BE2C (cell line): ENCODE measurements around the gene NEDD9.

Experiments used
- DNase-seq: peaks from one replicate; pipeline ENCODE4 v3.0.0-alpha.2; 2020
- H3K27me3 ChIP-seq: fragments of 250-450 bp; sonication (Bioruptor Pico); 2 replicates; pipeline ENCODE4 v1.5.1; 2020; ENCODE audit warnings: mild to moderate bottlenecking
- H3K36me3 ChIP-seq: fragments of 250-450 bp; sonication (Bioruptor Pico); 2 replicates; pipeline ENCODE4 v1.5.1; 2020; ENCODE audit warnings: mild to moderate bottlenecking
- H3K4me1 ChIP-seq: fragments of 250-450 bp; sonication (Bioruptor Pico); 2 replicates; pipeline ENCODE4 v1.5.1; 2020
- H3K4me3 ChIP-seq: 2 replicates; pipeline ENCODE4 v1.5.1; 2011; ENCODE audit warnings: low read depth, low read length
- H3K9me3 ChIP-seq: fragments of 250-450 bp; sonication (Bioruptor Pico); 2 replicates; pipeline ENCODE4 v1.5.1; 2020
- TF ChIP-seq, protein P1 (sequence below): IDR thresholded peaks from 2 replicates; pipeline ENCODE4 v1.5.1; 2012; ENCODE audit warnings: mild to moderate bottlenecking, low read depth, low read length

The NEDD9 gene

DNA sequence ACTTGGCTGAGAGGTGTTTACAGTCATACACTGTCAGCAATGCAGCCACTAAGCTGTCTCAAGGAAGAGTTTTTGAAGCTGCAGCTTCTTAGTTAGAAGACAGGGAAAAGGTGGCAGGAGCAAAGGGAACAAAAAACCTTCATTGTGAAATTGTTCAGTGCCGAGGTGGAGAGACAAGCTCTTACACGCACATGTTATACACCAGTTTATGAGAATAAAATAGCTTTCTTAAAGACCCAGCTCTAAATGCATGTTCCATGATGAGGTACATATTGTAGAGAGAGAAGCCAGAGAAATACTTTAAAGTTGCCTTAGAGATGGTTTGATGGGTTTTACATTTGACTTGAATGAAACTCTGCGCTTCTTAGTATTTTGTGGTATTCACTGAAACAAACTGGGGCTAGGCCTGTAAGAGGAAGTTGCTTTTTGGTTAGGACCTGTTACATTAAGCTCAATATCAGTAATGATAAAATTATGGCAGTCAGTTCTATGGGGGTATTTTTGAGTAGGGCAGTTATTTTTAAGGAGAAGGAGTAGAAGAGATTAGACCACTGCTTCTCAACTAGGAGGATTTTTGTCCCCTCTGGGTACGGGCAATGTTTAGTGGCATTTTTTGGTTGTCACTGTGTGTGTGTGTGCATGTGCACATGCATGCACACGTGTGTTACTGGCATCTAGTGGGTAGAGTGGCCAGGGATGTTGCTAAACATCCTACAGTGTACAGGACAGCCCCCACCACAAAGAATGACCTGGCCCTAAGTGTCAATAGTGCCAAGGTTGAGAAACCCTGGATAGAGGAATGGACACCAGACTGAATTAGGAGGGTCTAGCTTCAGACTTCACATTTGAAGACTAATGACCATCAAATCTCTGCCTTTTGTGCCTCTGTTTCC is 9.8 kb downstream of the NEDD9 start:
- Histone ChIP-seq H3K9me3 (no peaks in the 10 kb centered on the region), H3K4me1 (no peaks in the 10 kb centered on the region), H3K27me3 (no peaks in the 10 kb centered on the region), H3K4me3 (no peak overlapping the region), H3K36me3 (no peaks in the 10 kb centered on the region)
- DNase-seq, result no peak
- TF ChIP-seq, protein P1, sequence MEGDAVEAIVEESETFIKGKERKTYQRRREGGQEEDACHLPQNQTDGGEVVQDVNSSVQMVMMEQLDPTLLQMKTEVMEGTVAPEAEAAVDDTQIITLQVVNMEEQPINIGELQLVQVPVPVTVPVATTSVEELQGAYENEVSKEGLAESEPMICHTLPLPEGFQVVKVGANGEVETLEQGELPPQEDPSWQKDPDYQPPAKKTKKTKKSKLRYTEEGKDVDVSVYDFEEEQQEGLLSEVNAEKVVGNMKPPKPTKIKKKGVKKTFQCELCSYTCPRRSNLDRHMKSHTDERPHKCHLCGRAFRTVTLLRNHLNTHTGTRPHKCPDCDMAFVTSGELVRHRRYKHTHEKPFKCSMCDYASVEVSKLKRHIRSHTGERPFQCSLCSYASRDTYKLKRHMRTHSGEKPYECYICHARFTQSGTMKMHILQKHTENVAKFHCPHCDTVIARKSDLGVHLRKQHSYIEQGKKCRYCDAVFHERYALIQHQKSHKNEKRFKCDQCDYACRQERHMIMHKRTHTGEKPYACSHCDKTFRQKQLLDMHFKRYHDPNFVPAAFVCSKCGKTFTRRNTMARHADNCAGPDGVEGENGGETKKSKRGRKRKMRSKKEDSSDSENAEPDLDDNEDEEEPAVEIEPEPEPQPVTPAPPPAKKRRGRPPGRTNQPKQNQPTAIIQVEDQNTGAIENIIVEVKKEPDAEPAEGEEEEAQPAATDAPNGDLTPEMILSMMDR, result no peak

DNA sequence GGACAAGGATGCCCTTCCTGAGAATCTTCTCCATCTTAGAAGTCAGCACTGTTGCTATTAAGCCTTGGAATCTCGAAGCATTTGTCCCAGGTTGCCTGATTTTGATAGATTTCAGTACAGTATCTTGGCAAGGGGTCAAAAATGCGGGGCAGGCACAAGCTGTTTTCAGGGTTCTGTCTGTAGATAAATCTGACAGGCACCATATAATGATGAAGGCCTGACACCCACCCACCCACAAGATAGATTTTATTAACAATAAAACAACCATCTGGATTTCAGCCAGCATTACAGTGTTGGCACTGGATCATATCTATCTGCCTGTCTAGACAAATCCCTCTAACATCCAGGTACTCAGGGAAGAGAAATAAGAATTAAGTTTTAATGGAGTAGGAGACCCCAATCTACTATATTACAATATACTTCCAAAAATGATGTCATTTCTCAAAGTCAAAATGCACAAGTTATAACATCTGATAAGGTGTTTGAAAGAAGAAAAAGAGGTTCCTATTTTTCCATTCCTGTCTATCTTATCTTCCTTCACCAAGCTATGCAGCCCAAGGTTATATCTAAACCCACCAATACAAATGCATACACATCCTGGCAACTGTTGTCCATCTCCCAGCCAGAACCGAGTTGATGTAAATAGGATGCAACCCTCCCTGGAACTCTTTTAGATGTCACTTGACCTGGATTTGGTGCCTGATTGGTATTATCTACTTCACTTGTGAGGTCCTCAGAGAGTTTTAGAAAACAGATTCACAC is 10.7 kb downstream of the NEDD9 start:
- Histone ChIP-seq H3K9me3 (no peaks in the 10 kb centered on the region), H3K4me1 (no peaks in the 10 kb centered on the region), H3K4me3 (no peak overlapping the region), H3K27me3 (no peaks in the 10 kb centered on the region), H3K36me3 (no peaks in the 10 kb centered on the region)
- no peak for DNase-seq
- TF ChIP-seq, protein P1, result no peak

DNA sequence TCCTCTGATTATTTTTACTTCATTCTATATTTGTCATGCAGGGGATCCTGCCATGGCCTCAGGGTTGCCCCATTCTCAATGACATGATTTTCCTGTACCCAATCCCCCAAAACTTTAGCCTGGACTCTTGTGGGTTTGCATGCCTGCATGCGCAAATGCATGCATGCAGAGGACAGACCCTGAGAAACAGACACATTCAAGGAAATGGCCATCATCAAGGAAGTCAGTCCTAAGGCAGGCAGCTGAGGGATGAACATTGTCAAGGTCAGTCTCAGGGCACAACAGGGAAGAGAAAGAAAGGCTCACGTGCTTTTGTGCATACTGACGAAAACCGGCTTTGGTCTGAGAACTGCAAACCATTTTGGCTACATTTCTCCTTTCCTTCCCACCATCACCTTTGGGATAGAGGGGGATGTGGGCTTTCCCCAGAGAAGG is 13.1 kb downstream of the NEDD9 start:
- no peaks in the 10 kb centered on the region for H3K27me3 ChIP-seq
- no peaks in the 10 kb centered on the region for H3K36me3 ChIP-seq
- no peaks in the 10 kb centered on the region for H3K9me3 ChIP-seq
- H3K4me3 ChIP-seq, result no peak overlapping the region
- TF ChIP-seq, protein P1, result no peak
- H3K4me1 ChIP-seq, result no peaks in the 10 kb centered on the region
- no peak for DNase-seq

DNA sequence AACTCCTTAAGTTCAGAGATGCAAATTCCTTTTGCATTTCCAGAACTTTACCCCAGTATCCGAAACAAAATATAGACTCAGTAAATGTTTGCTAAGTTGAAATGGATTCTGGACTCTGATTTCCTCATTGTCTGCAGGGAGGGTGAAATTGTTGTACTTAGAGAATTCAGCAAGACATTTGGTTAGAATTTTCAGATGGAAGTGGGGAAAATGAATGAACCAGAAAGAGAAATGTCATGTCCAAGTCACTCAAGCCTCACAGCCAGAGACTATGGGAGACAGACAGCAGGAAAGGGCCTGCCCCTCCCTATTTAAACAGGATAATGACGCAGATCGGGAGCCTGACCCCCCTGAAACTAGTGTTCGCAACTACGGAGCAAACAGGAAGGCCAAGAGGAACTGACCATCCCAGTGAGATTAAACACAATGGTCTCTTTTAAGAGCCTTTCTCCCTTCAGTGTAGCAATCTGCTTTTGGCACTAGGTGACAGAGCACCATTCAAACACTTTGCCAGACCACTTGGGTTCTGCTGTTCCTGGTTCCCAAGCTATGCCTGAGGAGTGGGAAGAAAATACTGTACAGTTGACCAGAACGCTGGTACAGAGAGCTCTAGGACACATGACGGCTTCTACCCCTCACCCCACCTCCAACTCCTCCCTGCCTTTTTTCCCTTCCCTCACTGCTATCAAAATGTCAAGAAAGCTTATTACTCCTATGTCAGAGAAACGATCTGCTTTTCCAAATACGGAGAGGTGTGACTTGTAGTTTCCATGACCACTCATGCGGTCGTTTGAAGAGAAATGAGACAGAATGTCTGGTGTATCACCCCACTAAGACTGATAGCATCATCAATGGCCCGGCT is 13.7 kb downstream of the NEDD9 start:
- TF ChIP-seq, protein P1, result no peak
- no peak overlapping the region for H3K4me3 ChIP-seq
- no peaks in the 10 kb centered on the region for H3K36me3 ChIP-seq
- DNase-seq, result no peak
- H3K9me3 ChIP-seq, result no peaks in the 10 kb centered on the region
- no peaks in the 10 kb centered on the region for H3K27me3 ChIP-seq
- H3K4me1 ChIP-seq, result no peaks in the 10 kb centered on the region

DNA sequence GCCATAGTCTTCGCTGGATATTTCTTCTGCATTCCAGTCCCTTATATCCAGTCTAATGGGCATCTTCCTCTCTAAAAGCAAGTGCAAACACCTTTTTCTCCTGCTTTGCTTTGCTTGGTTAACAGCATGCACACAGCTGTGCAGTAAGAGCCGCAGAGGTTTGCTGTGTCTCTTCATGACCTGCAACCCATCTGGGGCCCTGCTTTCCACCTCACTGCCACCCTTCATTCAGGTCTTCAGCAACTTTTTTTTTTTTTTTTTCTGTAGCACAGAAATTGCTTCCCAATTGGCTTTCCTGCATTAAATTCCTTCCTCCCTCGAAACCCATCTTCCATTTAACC is 14.4 kb downstream of the NEDD9 start:
- Histone ChIP-seq H3K9me3 (no peaks in the 10 kb centered on the region), H3K36me3 (no peaks in the 10 kb centered on the region), H3K4me3 (no peak overlapping the region), H3K27me3 (no peaks in the 10 kb centered on the region), H3K4me1 (no peaks in the 10 kb centered on the region)
- no peak for DNase-seq
- TF ChIP-seq, protein P1, result no peak
